GOT3 (cell line): Measurements from ENCODE around the gene PSD4.
A peak's percentile ranks its signal among the peaks of the same experiment; 100 is the strongest.

ENCODE experiments used
- DNase-seq: peaks from one replicate; lab custom pipeline; 2025; ENCODE audit warnings: mixed read lengths; lab: John Stamatoyannopoulos, UW

The PSD4 gene

GRCh38 chr2:113184531-113185230, 10.9 kb downstream of the PSD4 start:
- no peak for DNase-seq

- DNase-seq: no peak
These were observed 12.1 kb downstream of the PSD4 start for GRCh38 chr2:113185664-113186432.

- DNase-seq: no peak
These were observed 12.6 kb downstream of the PSD4 start for GRCh38 chr2:113186433-113186796.

GRCh38 chr2:113187771-113188170, 14.0 kb downstream of the PSD4 start:
- no peak for DNase-seq

GRCh38 chr2:113190871-113191270, 17.1 kb downstream of the PSD4 start:
- DNase-seq: no peak

GRCh38 chr2:113192459-113193100, 18.8 kb downstream of the PSD4 start:
- no peak for DNase-seq

GRCh38 chr2:113195923-113196501, 22.2 kb downstream of the PSD4 start:
- no peak for DNase-seq

- DNase-seq: no peak
These were observed 23.1 kb downstream of the PSD4 start for GRCh38 chr2:113196839-113197238.

GRCh38 chr2:113197347-113198047, 23.7 kb downstream of the PSD4 start:
- no peak for DNase-seq

- DNase-seq: no peak
These were observed 24.4 kb downstream of the PSD4 start for GRCh38 chr2:113198048-113198789.

- DNase-seq: peak; percentile 41
These were observed 25.2 kb downstream of the PSD4 start for GRCh38 chr2:113198790-113199612.

GRCh38 chr2:113200236-113200635, 26.5 kb downstream of the PSD4 start:
- DNase-seq: no peak

GRCh38 chr2:113200736-113201490, 27.1 kb downstream of the PSD4 start:
- no peak for DNase-seq

GRCh38 chr2:113201496-113202304, 27.9 kb downstream of the PSD4 start:
- DNase-seq: no peak

GRCh38 chr2:113202305-113203216, 28.8 kb downstream of the PSD4 start:
- DNase-seq: no peak

GRCh38 chr2:113203217-113203530, 29.4 kb downstream of the PSD4 start:
- no peak for DNase-seq

GRCh38 chr2:113203901-113204519, 30.2 kb downstream of the PSD4 start:
- peak; percentile 29 for DNase-seq
